Measurements from ENCODE around the gene OBSCN.
"Not testable (repeated sequence)": the region's sequence is repeated elsewhere in the genome, so short reads cannot be mapped to it uniquely, and the experiment has no call there.

OBSCN gene

DNA sequence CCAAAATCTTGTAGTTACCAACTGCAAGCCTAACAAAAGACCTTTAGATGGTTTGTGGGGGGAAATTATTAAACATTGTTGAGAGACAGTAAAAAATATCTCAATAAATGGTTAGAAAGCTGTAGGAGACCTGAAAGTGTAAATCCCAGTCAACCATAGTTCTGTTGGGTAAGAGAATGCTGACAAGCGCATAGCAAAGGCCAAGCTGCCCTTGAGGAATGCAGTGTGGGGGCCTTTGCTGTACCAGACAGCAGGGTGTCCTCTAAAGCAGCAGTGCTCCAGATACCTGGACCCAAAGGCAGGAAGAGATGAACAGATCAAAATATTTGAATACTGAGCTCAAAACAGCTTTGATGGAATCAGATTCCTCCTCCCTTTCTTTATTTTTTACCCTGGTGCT lies 54.6 kb downstream of the OBSCN start:
- DNase-seq (ENCODE audit: low read depth): no peak

DNA sequence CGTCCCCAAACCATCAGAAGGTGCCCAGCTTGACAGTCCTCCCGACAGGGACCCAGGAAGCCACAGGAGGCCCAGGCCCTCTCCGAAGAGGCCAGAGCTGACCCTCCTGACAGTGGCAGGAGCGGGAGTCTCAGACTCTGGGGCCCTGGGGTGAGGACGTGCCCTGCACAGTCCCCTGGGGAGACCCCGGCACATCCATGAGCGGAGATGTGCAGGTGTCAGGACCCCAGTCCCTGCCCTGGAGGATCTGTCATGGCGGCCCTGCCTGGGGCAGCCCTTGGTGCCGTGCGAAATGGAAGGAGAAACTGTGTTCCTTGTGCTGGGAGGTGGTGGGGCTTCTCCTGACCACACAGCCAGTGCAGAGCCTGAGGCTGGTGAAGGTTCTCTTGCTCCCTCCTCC lies 55.8 kb downstream of the OBSCN start:
- DNase-seq (ENCODE audit: low read depth): no peak

DNA sequence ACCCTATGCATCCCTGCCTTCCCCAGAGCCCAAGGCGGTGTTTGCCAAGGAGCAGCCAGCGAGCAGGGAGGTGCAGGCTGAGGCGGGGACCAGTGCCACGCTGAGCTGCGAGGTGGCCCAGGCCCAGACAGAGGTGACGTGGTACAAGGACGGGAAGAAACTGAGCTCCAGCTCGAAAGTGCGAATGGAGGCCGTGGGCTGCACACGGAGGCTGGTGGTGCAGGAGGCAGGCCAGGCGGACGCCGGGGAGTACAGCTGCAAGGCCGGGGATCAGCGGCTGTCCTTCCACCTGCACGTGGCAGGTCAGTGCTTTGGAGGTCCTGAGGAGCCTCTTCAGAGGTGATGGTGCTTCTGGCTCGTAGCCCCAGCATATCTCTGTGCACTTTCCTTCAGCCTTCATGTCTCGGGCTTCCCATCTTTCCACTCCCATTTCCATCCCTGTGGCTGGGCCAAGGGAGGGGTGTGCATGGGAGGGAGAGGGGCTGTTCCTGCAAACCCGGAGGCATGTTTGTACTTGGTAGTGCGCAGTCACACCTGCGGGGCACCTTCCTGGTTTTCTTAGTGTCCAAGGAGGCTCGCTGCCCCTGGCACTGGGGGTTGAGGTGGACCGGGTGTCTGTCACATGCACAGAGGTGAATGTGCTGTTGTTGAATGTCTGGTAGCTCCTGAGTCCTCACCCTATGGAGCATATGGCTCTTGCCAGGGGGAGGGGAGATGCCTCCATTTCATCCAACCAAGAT lies 56.4 kb downstream of the OBSCN start:
- DNase-seq (ENCODE audit: low read depth): no peak

DNA sequence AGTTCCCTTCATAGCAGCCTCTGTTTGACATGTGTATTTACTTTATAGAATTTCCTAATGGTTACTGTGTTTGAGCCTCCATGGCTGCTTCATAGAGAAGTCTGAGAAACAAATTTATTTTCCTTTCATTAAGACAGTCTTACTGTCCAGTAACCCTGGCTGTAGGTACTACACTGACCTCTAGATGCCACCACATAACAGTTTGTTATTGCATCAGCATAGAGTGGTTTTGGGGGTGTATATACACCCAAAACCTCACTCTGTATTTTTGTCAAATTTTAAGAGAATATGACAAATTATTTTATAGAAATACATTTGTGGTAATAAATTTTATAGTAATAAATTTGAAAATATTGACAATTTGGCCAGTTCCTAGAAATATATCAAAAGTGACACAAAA lies 57.3 kb downstream of the OBSCN start:
- no peak for DNase-seq (ENCODE audit: low read depth)

DNA sequence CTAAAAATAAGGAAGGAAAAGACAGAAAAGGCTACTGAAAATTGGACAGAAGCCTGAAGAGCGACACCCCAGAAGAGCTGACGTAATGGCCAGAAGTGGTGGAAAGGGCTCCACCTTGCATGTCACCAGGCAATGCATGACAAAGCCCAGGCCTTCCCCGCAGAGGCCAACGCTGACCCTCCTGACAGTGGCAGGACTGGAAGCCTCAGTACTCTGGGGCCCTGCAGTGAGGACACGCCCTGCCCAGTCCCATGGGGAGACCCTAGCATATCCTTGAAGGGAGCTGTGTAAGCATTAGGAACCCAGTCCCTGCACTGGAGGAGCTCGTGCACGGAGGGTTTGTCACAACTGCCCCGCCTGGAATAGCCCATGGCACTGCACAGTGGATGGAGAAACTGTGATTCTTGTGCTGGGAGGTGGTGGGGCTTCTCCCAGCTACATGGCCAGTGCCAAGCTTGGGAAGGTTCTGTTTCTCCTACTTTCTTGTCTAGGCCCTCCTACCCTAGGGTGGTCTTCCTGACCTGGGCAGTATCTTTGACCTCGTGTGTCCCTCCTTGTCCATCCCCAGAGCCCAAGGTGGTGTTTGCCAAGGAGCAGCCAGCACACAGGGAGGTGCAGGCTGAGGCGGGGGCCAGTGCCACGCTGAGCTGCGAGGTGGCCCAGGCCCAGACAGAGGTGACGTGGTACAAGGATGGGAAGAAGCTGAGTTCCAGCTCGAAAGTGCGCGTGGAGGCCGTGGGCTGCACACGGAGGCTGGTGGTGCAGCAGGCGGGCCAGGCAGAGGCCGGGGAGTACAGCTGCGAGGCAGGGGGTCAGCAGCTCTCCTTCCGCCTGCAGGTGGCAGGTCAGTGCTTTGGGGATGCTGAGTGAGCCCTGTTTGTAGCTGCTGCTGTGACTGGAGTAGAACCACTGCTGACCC lies 60.4 kb downstream of the OBSCN start:
- no peak for DNase-seq (ENCODE audit: low read depth)

DNA sequence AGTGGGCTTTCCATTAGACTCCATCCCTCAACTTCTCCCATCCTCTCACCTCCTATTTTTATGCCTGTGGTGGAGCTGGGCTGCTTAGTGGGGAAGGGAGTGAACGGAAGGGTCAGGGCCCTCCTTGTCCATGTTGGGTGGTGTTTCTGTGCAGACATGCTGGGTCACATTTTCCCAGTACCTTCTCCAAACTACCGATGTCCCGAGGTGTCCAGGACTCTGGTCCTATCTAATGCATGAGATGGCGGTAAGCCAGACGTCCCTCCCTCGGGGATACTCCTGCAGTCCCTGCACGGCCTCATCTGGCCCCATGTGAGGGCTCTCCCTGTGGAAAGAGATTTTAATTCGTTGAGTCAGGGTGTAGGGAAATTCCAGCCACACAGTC lies 61.0 kb downstream of the OBSCN start:
- DNase-seq (ENCODE audit: low read depth): no peak

DNA sequence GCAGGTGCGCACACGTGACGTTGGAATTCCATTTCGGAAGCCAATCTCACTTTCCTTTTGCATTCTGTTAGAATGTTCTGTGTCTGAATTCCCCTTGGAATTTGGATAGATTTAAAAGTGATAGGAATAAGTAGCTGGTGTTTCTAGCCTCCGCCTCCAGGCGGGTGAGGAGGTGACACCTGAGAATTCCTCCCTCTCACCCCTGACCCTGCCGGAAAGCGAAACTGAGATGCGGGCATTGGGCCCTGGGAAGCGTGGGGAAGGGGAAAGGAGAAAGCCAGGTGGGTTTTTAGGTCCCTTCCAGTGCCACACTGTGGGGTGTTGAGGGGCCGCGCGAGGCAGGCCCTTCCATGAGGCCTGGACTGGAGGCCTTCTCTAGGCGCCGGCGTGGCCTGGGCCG lies 61.6 kb downstream of the OBSCN start:
- not testable (repeated sequence) for DNase-seq (ENCODE audit: low read depth)

DNA sequence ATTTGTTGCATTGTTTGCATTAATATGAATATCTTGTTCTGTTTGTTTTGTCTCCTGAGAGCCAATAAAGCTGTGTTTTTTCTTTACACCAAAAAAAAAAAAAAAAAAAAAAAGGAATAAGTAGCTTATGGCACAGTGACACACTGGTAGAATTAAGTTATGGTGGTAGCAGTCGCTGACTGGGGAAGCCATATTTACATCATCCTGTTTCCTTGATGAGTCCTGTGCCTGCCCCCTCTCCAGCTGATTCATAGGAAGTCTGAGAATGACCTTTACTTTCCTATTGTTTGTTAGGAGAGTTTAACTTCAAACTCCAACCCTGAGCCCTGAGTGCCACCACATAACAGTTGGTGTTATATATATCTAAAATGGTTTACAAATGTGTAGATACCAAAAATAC lies 62.2 kb downstream of the OBSCN start:
- no peak for DNase-seq (ENCODE audit: low read depth)

DNA sequence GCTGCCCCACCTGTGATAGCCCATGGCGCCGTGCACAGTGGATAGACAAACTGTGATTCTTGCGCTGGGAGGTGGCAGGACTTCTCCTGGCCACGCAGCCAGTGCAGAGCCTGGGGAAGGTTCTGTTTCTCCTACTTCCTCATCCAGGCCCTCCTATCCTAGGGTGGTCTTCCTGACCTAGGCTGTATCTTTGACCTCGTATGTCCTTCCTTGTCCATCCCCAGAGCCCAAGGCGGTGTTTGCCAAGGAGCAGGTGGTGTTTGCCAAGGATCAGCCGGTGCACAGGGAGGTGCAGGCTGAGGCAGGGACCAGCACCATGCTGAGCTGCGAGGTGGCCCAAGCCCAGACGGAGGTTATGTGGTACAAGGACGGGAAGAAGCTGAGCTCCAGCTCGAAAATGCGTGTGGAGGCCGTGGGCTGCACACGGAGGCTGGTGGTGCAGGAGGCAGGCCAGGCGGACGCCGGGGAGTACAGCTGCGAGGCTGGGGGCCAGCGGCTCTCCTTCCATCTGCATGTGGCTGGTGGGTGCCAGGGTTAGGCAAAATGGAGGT lies 63.9 kb downstream of the OBSCN start:
- DNase-seq (ENCODE audit: low read depth): no peak

DNA sequence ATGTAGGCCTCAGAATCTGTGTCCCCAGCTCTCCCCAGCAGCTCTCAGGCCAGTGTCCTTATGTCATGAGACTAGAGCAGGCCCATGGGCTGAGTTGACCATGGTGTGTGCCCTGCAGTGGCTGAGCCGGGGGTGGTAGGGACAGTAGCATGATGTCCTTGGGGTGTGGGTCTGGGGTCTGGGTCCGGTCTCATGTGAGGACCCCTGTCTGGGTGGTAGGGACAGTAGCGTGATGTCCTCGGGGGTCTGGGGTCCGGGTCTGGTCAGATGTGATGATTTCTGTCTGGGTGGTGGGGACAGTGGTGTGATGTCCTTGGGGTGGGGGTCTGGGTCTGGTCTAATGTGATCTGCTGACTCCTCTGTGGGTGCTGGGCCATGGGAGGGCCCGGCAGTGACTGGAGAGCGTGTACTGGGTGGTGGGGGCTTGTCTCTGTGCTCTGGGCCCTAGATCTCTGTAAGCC lies 64.5 kb downstream of the OBSCN start:
- no peak for DNase-seq (ENCODE audit: low read depth)

DNA sequence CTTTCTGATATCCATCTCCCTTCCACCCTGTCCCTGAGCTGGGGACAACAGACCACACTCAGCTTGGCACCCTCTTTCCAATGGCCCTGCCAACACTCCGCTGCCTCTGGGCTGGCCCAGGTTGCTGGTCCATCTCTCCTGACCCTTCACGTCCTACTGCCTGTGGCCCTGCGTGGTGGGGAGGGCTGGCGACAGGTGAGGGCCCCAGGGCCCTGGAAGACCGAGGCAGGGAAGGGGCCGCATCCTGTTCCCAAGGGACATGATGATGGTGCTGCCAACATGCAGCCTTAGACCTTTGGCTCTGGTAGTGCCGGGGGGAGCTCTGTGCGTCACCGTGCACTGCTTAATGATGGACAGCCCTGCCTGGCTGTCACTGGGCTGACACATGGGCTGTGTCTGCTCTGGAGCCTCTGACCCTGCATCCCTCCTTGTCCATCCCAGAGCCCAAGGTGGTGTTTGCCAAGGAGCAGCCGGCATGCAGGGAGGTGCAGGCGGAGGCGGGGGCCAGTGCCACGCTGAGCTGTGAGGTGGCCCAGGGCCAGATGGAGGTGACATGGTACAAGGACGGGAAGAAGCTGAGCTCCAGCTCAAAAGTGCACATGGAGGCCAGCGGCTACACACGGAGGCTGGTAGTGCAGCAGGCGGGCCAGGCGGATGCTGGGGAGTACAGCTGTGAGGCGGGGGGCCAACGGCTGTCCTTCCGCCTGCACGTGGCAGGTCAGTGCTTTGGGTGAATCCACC lies 65.2 kb downstream of the OBSCN start:
- DNase-seq (ENCODE audit: low read depth): no peak

DNA sequence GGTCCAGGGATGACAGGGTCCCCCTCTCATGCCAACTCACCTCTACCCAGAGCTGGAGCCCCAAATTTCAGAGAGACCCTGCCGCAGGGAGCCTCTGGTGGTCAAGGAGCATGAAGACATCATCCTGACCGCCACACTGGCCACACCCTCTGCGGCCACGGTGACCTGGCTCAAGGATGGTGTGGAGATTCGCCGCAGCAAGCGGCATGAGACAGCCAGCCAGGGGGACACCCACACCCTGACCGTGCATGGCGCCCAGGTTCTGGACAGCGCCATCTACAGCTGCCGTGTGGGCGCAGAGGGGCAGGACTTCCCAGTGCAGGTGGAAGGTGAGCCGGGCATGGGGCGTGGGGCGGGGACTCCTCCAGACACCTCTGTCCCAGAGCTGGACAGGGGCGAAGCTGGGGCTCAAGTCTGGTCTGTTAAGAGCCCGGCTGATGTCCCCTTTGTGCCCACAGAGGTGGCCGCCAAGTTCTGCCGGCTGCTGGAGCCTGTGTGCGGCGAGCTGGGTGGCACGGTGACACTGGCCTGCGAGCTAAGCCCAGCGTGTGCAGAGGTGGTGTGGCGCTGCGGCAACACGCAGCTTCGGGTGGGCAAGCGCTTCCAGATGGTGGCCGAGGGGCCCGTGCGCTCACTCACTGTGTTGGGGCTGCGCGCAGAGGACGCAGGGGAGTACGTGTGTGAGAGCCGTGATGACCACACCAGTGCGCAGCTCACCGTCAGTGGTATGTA lies 66.0 kb downstream of the OBSCN start:
- no peak for DNase-seq (ENCODE audit: low read depth)

DNA sequence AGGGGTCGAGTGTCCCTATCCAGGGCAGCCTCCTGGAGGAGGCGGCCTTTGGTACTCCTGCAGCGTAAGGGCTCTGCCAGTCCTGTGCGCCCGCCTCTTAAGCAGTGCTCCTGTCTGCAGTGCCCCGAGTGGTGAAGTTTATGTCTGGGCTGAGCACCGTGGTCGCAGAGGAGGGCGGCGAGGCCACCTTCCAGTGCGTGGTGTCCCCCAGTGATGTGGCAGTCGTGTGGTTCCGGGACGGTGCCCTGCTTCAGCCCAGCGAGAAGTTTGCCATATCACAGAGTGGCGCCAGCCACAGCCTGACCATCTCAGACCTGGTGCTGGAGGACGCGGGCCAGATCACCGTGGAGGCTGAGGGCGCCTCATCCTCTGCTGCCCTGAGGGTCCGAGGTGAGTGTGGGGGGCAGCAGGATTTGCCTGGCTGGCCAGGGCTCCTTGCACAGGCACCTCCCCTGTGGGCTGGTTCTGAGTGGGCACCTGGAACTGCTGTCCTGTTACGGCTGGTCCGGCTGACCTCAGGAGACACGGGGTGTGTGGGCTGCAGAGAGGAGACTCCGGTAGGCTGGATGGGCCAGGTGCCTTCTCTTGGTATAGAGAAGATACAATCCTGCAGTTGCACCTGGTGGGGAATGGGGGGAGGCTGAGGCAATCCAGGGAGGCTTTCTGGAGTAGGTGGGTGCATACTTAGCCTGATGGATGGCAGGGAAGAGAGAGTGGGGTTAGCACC lies 66.8 kb downstream of the OBSCN start:
- DNase-seq (ENCODE audit: low read depth): no peak

DNA sequence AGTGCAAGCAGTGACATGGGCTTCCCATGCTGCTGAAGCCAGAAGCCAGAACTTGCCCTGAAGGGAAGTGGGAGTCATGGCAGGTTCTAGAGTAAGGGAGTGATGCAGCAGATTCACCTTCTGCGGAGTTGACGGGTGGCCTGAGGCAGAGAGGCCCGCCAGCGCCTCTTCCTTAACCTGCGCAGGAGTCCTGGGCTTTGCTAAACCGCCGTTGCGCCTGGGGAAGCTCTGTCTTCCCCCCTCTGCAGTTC lies 67.3 kb downstream of the OBSCN start:
- no peak for DNase-seq (ENCODE audit: low read depth)

DNA sequence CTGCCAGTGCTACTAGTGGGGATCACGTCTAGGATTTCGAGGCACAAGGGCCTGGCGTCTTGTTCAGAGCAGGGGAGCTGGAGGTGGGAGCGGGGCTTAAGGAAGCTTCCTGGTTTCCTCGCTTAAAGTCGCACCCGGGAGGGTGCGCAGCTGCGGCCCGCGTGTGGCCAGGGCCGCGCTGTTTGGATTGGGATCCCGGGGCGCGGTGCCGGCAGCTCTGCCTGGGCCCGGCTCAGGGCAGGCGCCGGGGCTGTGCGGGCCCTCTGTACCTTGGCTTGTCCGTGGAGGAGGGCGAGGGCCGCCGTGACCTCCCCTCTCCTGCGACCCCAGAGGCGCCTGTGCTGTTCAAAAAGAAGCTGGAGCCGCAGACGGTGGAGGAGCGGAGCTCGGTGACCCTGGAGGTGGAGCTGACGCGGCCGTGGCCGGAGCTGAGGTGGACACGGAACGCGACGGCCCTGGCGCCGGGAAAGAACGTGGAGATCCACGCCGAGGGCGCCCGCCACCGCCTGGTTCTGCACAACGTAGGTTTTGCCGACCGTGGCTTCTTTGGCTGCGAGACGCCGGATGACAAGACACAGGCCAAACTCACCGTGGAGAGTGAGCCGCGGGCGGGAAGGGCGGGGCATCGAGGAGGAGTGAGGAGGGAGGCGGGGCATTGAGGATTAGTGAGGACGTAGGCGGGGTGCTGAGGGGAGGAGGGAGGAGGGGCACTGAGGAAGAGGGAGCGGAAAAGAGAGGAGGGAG lies 67.8 kb downstream of the OBSCN start:
- DNase-seq (ENCODE audit: low read depth): peak; percentile 81

DNA sequence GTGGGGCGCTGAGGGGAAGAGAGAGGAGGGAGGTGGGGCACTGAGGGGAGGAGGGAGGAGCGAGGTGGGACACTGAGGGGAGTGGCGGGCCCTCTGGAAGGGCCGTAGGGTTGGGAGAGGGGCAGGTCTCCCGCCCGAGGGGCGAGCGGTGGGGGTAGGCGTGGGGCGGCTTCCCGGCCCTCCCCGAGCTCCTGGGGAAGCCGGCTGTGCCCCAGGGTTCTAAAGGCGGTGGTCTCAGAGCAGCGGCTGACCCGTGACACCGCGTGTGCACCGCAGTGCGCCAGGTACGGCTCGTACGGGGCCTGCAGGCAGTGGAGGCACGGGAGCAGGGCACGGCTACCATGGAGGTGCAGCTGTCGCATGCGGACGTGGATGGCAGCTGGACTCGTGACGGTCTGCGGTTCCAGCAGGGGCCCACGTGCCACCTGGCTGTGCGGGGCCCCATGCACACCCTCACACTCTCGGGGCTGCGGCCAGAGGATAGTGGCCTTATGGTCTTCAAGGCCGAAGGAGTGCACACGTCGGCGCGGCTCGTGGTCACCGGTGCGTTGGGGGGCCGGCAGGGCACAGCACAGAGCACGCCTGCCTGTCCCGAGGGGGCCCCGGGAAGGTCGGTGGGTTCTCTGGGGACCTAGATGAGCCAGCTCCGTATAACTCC lies 68.5 kb downstream of the OBSCN start:
- no peak for DNase-seq (ENCODE audit: low read depth)

DNA sequence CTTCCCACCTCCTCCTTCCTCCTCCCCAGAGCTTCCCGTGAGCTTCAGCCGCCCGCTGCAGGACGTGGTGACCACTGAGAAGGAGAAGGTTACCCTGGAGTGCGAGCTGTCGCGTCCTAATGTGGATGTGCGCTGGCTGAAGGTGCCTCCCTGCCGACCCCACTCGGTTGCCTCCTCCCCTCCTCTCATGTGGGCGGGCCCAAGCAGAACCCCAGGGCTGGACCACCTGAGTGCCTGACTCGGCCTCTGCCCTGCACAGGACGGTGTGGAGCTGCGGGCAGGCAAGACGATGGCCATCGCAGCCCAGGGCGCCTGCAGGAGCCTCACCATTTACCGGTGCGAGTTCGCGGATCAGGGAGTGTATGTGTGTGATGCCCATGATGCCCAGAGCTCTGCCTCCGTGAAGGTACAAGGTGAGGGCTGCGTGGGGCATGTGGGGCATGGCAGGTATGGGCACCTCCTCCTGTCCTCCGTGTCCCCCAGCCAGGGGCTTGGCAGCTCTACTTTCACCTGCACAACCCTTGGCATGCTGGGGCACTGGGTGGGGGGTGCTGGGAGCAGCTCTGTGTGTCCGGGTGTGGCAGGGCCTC lies 69.2 kb downstream of the OBSCN start:
- DNase-seq (ENCODE audit: low read depth): no peak

DNA sequence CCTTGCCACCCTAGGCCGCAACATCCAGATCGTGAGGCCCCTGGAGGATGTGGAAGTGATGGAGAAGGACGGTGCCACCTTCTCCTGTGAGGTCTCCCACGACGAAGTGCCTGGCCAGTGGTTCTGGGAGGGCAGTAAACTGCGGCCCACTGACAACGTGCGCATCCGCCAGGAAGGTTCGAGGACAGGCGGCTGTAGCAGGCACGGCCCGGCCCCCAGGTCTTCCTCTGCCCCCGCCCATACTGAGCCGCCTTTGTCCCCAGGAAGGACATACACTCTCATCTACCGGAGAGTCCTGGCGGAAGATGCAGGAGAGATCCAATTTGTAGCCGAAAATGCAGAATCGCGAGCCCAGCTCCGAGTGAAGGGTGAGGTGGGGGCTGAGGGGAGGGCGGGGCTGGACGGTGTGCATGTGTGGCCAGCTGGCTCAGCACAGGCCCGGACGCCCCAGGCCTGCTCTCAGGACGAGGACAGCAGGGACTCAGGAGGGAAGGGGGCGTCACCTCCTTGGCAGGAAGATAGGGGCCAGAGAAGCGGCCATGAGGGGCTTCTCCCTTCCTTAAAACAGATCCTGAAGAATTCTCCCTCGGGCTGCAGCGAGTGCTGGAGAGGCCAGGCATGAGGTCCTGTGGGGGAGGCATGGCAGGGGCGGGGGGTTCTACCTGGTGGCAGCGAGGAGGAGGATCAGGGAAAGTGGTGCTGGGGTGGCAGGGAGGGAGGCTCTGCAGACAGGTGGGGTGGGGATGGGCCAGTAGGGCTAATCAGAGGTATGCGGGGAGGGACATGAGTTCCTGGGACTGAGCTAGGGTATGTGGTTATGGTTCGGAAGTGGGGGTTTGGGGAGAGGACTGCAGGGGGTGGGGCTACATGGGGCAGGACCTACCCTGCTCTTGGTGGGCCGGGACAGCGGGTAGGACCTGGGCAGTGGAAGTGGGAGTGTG lies 69.9 kb downstream of the OBSCN start:
- no peak for DNase-seq (ENCODE audit: low read depth)
